Measurements from ENCODE around the gene OR2T12.
"Not testable (repeated sequence)": the region's sequence is repeated elsewhere in the genome, so short reads cannot be mapped to it uniquely, and the experiment has no call there.

The OR2T12 gene, protein sequence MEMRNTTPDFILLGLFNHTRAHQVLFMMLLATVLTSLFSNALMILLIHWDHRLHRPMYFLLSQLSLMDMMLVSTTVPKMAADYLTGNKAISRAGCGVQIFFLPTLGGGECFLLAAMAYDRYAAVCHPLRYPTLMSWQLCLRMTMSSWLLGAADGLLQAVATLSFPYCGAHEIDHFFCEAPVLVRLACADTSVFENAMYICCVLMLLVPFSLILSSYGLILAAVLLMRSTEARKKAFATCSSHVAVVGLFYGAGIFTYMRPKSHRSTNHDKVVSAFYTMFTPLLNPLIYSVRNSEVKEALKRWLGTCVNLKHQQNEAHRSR

DNA sequence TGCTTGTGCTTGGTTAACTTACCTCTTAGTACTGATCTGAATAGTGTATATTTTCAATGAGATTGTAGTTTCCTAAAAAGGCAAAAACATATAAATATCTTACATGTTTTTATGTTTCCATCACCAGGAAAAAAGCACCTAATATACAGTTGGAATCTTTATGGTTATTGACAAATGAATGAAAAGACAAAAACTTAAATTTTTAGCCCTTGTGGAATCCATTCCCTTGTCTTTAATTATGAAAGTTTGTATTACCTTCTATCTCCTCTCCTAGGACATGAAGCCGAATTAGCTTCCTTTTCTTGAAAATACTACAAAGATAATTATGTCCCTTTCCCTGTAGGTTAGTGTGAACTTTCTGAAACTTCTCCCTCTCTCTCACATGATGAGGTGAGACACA, at the start of gene OR2T12:
Gene OR2T12, minus strand, starts transcription at position 101 of the 400 bp plus-strand sequence. CDS start 7,846 bp downstream, outside the sequence.
- DNase-seq = no peak

DNA sequence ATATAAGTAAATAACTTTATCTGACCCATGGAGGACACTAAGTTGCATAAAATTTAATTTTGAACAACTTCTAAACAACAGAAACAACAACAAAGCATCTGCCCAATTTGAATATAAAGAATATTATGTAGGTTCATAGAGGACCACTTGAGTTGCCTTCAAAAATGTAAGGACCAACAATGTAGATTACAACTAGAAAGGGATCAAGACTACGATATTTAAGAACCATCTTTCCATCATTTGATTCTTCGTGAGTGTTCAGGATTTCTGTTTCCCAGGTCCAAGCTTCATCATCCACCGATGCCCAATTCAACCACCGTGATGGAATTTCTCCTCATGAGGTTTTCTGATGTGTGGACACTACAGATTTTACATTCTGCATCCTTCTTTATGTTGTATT, 45.3 kb upstream of the OR2T12 start, which contains the start of gene OR14C36:
Gene OR14C36, plus strand, starts transcription at position 301 of the 400 bp plus-strand sequence. Its CDS starts 0 bp downstream, at position 301.
- no peak for DNase-seq

DNA sequence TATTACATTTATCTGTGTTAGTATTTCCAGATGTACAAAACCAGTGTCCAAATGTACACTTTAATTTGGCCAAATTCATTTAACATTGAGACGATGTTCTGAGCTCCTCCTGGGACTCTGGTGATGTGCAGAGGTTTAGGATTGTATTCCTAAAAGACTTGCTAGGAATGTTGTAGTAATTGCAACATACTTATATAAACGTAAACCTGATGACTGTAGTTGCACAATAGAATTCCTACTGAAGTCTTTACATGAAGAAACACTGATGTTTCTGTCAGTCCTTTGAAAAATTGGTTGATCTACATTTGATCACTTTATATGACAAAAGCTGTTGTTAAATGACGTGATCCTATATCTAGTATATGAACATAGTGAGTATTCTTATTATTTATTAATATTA, 40.2 kb upstream of the OR2T12 start:
- no peak for DNase-seq

DNA sequence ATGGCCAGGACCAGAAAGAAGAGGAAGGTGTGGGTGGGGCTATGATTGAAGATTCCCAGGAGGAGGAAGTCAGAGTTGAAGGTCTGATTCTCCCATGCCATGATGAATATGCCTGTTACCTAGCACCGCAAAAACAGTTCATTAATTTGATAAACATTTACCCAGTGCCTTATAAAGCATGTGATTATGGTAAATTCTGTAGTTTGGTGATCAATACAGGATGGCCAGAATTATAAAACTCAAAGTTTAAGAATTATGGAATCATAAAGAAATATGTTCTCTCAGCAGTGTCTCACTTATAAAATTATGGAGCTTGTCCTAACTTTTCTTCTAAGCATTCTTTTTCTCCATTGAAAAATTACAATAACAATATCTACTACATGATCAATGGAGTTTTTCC, 21.2 kb upstream of the OR2T12 start, which contains the start of gene OR2M7:
Gene OR2M7, minus strand, starts transcription at position 101 of the 400 bp plus-strand sequence. Its CDS starts 0 bp downstream, at position 101.
- DNase-seq = no peak

DNA sequence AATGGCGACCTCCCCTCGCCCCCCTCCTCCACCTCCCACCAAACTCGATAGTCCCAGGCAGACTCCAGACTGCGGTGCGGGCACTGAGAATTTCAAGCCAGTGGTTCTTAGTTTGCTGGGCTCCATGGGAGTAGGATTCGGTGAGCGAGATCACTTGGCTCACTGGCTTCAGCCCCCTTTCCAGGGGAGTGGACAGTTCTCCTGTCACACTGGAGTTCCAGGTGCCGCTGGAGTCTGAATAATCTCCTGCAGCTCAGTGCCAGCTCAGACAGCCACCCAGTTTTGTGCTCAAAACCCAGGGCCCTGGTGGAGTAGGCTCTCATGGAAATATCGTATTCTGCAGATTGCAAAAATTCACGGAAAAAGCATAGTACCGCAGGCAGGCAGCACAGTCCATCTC, 13.6 kb upstream of the OR2T12 start:
- DNase-seq = no peak

DNA sequence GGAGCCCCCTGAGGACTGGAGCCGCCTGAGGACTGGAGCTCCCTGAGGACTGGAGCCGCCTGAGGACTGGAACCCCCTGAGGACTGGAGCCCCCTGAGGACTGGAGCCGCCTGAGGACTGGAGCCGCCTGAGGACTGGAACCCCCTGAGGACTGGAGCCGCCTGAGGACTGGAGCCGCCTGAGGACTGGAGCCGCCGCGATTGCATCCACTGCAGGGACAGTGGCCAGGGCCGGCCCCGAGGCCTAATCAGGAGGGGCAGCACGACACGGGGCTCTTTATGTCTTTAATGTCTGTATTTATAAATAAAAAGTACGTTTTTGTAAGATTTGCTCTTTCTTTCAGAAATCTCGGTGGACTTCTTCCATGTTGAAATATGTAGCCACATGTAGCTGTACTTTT, 3.5 kb upstream of the OR2T12 start:
- DNase-seq = not testable (repeated sequence)

DNA sequence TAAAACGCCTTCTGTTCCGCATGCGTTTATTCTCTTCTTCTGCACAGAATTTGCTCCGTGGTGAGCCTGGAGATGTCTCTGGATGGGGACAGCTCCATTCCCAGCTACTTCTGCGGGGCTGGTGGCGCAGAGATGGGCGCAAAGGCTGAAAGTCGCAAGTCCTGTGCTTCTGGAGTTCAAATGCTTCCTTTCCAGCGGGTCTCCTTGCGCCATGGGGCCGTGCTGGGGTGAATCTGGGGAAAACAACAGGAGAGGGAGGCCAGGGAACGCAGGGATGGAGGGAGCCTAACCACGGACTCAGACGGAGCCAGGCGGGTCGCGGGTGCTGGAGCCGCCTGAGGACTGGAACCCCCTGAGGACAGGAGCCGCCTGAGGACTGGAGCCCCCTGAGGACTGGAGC, 2.9 kb upstream of the OR2T12 start:
- no peak for DNase-seq

DNA sequence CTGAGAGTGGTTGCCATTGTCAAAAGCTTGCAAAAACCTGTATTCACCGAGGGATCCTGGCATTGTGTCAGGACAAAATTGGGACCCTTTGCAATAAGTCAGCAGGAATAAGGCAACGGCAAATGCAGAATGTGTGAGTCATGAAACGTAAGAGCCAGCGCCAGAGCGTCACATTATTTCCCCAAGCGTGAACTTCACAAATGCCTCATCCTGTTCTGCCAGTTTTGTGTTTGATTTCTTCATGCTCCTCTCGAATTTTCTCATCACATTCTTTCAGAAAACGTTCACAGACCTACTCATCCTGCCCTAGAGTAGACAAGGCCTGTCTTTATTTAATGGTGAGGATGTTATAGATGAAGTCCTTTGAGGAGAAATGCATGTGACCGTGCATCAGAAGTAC, 2.4 kb upstream of the OR2T12 start:
- DNase-seq = not testable (repeated sequence)

DNA sequence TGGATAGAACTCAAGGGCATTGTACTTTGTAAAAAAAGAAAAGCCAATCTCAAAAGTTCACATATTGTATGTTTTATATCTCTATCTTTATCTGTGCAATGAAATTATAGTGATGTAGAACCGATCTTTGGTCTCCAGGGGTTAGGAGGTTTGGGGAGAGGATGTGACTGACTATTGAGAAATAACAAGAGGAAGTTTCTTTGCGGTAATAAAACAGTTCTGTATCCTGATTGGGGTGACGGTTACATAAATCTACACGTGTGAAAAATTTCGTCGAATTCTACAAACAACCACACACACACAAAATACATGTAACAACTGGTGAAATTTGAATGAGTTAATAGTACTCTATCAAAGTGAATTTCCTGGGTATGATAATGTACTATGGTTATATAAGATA, 14.8 kb downstream of the OR2T12 start:
- DNase-seq = no peak

DNA sequence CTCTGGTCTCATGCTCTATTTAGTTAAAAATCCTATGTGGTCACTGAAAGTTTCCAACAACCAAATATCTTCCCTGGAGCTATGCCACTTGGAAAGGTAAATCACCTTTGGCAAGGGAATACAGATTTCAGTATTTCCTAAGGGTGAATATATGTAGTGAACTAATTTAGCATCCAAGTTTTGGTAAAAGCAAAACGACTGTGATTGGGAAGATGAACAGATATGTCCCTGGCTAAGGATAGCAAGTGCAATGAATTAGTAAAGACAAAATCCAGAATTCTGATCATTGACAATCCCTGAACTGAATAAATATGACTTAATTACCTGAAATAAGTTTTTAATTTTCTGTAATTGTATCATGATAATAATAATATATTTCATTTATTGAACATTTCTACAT, 25.3 kb downstream of the OR2T12 start, which contains the start of gene OR2T33:
Gene OR2T33, minus strand, starts transcription at position 101 of the 400 bp plus-strand sequence. CDS start 4,162 bp downstream, outside the sequence.
- DNase-seq = no peak

DNA sequence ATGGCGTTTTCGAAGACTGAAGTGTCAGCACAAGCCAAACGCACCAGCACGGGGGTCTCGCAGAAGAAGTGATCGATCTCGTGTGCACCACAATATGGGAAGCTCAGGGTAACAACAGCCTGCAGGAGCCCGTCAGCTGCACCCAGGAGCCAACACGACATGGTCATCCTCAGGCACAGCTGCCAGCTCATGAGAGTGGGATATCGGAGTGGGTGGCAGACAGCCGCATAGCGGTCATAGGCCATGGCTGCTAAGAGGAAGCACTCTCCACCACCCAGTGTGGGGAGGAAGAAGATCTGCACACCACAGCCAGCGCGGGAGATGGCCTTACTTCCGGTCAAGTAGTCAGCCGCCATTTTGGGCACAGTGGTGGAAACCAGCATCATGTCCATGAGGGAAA, 30.0 kb downstream of the OR2T12 start:
- not testable (repeated sequence) for DNase-seq

DNA sequence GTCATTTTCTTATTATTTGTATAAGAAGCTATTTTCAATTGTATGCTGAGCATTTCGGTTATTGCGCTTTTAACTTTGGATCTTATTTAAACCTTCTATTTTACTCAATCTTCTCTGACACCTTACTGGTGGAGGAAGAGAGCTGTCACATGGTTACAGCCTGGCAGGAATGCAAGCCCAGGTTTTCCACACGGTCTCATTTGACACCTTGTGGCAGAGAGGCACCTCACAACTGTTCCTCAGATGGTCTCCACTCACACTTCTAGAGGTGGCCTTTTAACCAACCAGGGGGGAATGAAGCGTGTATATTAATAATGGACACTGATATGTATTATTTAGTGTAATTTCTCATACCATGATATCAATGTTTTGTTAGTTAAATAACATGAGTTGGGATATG, 35.0 kb downstream of the OR2T12 start:
- DNase-seq = no peak

DNA sequence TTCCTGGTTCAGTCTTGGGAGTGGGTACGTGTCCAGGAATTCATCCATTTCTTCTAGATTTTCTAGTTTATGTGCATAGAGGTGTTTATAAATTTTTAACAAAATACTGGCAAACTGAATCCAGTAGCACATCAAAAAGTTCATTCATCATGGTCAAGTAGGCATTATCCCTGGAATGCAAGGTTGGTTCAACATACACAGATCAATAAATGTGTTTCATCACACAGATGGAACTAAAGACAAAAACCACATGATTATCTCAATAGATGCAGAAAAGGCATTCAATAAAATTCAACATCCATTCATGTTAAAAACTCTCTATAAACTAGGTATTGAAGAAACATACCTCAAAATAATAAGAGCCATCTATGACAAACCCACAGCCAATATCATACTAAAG, 43.9 kb downstream of the OR2T12 start:
- DNase-seq = not testable (repeated sequence)

DNA sequence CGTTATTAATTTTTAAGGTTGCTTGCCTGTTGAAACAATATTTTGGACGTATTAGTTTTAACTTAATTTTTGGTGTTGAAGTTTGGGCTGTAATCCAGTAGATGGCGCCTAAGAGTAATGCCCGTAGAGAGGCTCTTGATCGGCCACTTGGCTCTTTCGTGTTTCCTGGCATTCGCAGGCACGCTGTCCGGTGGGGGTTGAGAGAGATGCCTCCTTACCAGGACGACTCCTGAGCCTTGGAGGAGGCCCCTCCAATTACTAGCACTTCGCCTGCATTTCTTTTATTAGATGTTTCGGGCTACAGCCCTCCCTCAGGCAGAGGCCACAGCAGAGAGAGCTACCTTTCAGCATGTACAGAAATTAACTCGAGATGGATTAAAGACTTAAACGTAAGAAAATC, 60.0 kb downstream of the OR2T12 start:
- DNase-seq = peak; percentile 34
